ENCODE results near the gene EVA1B. TPM values are rescaled to one million over a fixed set of nuclear protein-coding genes. Genes with fewer than 3 reads are reported as not detected.
A peak's percentile ranks its signal among the peaks of the same experiment; 100 is the strongest.

Gene EVA1B, protein sequence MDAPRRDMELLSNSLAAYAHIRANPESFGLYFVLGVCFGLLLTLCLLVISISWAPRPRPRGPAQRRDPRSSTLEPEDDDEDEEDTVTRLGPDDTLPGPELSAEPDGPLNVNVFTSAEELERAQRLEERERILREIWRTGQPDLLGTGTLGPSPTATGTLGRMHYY
- total RNA-seq, result 10 to 100 TPM; 67.1 to 78.7 TPM

DNA sequence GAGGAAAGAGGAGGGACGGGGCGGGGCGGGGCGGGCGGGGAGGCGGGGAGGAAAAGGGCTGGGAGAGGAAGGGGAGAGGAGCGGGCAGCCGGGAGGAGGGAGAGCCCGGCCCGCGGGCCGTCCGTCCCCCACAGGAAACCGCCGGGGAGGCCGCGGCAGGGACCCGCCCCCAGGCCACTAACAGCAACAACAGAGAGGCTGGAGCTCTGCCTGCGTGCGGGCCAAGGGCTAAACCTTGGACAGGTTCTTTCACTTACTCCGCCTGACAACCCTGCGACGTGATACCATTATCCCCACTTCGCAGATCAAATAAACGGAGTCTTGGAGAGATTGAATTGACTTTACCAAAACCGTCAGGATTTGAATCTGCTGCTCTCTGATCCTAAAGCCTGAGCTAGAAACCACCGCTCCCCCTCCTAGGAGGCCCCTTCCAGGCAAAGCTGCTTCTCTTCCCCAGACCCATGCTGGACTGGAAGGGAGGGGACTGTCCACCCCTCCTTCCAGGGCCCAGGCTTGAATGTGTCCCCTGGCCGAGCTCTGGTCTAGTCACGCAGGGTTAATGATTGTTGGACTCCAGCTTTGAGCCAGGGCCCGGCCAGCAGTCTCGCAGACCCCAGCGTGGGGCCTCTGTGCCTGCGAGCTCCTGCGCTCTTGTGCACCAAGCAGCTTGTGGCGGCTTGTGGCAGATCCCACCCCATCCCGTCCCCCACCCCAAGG, at the start of gene EVA1B:
Gene EVA1B, minus strand, starts transcription at position 10 of the 717 bp plus-strand sequence. CDS start 608 bp downstream, outside the sequence.
- Histone ChIP-seq H3K27me3 (replicated peaks; ENCODE audit: insufficient read depth) (no peaks in the 10 kb centered on the region), H3K27ac (peak within 1 kb of the TSS; percentile 87 to 90), H3K4me1 (replicated peaks) (no peaks in the 10 kb centered on the region), H3K36me3 (no peaks in the 10 kb centered on the region), H3K4me3 (peak within 1 kb of the TSS; percentile 47 to 65), H3K9me3 (no peaks in the 10 kb centered on the region)
- 3% methylated on average over 36 of the region's 36 CpGs for WGBS
- intact Hi-C loops (cut with DNase I), result no loop called here
- TF ChIP-seq, protein P1, sequence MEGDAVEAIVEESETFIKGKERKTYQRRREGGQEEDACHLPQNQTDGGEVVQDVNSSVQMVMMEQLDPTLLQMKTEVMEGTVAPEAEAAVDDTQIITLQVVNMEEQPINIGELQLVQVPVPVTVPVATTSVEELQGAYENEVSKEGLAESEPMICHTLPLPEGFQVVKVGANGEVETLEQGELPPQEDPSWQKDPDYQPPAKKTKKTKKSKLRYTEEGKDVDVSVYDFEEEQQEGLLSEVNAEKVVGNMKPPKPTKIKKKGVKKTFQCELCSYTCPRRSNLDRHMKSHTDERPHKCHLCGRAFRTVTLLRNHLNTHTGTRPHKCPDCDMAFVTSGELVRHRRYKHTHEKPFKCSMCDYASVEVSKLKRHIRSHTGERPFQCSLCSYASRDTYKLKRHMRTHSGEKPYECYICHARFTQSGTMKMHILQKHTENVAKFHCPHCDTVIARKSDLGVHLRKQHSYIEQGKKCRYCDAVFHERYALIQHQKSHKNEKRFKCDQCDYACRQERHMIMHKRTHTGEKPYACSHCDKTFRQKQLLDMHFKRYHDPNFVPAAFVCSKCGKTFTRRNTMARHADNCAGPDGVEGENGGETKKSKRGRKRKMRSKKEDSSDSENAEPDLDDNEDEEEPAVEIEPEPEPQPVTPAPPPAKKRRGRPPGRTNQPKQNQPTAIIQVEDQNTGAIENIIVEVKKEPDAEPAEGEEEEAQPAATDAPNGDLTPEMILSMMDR (IDR thresholded peaks at IDR 0.05), result no peak
- TF ChIP-seq POLR2AphosphoS5 (IDR thresholded peaks at IDR 0.05), result peak; percentile 43
- peak; percentile 25 for TF ChIP-seq POLR2A (IDR thresholded peaks at IDR 0.05)
- peak; percentile 66 for DNase-seq (ENCODE audit: low spot score)

DNA sequence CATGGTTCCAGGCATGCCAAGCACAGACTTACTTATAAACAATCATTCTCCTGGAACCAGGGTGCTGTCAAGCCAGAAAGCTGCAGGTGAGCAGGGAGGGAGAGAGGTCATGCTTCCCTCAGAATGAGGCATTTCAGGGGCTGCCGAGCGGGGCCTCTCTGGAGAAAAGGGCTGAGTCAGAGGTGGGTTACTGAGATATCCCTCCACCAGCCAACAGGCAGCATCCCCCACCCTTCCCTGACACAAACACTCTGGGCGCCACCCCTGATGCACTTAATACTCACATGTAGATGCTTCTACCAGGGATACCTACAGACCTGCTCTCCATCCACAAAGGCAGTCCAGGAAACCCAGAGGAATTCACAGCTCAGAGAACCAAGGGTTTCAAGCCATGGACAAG, 49.2 kb upstream of the EVA1B start:
- no peak overlapping the region for H3K4me3 ChIP-seq
- no peaks in the 10 kb centered on the region for H3K9me3 ChIP-seq
- no peaks in the 10 kb centered on the region for H3K36me3 ChIP-seq
- TF ChIP-seq, protein P1 (IDR thresholded peaks at IDR 0.05), result no peak
- TF ChIP-seq POLR2A (IDR thresholded peaks at IDR 0.05) (no peak), POLR2AphosphoS5 (IDR thresholded peaks at IDR 0.05) (no peak)
- DNase-seq (ENCODE audit: low spot score), result no peak
- peaks cover 30% of the 10 kb centered on the region for H3K4me1 ChIP-seq (replicated peaks)
- WGBS, result 96% methylated on average over 3 of the region's 3 CpGs
- H3K27ac ChIP-seq, result peak overlapping the region; percentile 79 to 87
- intact Hi-C loops (cut with DNase I), result no loop called here
- no peaks in the 10 kb centered on the region for H3K27me3 ChIP-seq (replicated peaks; ENCODE audit: insufficient read depth)

DNA sequence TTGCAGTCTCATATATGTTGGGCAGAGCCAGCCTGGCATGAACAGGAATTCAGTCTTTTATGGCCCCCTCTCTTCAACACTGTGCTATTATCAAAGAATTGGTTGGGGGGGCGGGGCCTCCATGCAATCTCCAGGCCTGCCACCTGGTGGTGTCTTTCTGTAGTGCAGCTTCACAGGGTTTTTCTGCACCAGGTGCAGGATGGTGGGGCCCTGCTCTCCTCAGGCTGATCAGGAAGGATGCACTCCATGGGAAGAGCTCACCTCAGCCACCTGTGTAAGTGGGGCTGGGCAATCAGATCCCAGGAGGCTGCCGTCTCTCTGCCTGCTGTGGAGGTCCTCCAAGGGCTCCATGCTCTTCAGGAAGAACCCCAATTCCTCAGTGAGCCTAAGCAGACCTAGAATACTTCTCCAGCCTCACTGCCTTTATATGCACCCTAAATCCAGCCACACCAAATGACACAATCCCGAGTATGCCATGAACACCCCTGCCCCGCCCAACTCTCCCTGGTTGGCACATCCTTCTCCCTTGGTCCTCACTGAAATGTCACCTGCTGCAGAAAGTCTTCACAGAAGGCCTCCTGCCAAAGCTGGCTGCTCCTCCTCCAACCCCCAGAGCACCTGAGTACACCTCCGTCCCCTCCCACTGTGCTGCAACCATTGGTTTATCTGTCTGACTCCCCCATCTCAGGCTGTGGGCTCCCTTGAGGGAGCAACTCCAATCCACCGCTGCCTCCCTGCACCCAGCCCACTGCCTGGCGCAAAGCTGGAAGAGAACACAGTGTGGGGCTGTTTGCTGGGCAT, 45.8 kb upstream of the EVA1B start:
- intact Hi-C loops (cut with DNase I), result no loop called here
- peak overlapping the region in 1 of 2 donors; percentile 25 for H3K27ac ChIP-seq
- peaks cover 20% of the 10 kb centered on the region for H3K4me1 ChIP-seq (replicated peaks)

DNA sequence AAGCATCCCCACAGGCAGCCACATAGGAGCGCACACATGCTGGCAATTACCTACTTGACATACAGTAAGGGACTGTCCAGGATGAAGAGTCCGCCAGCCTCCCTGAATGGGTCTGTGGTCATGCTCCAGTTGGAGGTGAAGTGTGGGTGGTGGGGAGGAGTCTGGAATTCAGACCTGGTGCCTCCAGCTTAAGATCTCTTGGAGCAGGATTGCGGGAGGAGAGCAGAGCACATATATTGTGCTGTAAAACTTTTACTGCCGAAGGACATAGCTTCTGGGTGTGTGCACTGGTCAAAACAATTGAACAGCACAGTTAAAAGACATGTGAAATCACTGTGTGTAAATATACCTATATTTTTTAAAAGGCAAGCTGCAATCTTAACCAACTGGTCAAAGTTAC, 44.4 kb upstream of the EVA1B start:
- H3K27ac ChIP-seq, result peak overlapping the region in 1 of 2 donors; percentile 25
- H3K27me3 ChIP-seq (replicated peaks; ENCODE audit: insufficient read depth), result no peaks in the 10 kb centered on the region
- no peaks in the 10 kb centered on the region for H3K36me3 ChIP-seq
- WGBS, result 63% methylated on average over 4 of the region's 4 CpGs
- H3K9me3 ChIP-seq, result no peaks in the 10 kb centered on the region
- H3K4me1 ChIP-seq (replicated peaks), result peaks cover 9% of the 10 kb centered on the region
- no peak overlapping the region for H3K4me3 ChIP-seq
- intact Hi-C loops (cut with DNase I), result no loop called here
- TF ChIP-seq, protein P1 (IDR thresholded peaks at IDR 0.05), result no peak
- TF ChIP-seq POLR2AphosphoS5 (IDR thresholded peaks at IDR 0.05) (peak; percentile 55), POLR2A (IDR thresholded peaks at IDR 0.05) (no peak)
- peak; percentile 22 for DNase-seq (ENCODE audit: low spot score)

More for the DNA sequence above, 45.8 kb upstream of the EVA1B start:
- TF ChIP-seq POLR2A (IDR thresholded peaks at IDR 0.05) (no peak), POLR2AphosphoS5 (IDR thresholded peaks at IDR 0.05) (peak; percentile 63)
- TF ChIP-seq, protein P1 (IDR thresholded peaks at IDR 0.05), result peak; percentile 91 to 97 (median 92)
- WGBS, result 60% methylated on average over 7 of the region's 7 CpGs
- Histone ChIP-seq H3K4me3 (no peak overlapping the region), H3K9me3 (no peaks in the 10 kb centered on the region), H3K36me3 (no peaks in the 10 kb centered on the region), H3K27me3 (replicated peaks; ENCODE audit: insufficient read depth) (no peaks in the 10 kb centered on the region)
- DNase-seq (ENCODE audit: low spot score), result peak; percentile 72
